Peyer's patch (tissue), 4 donors: Measurements from ENCODE around the gene CTU2. TPM values are rescaled to one million over a fixed set of nuclear protein-coding genes. Genes with fewer than 3 reads are reported as not detected.

ENCODE experiments used
- DNase-seq, 3 donors: peaks; one replicate each; pipeline ENCODE4 v3.0.0-alpha.2; 2017 to 2019
- H3K27ac ChIP-seq, 4 donors: fragments of 200-600 bp; sonication (generic); one replicate each; pipeline ENCODE4 v1.5.1; 2016 to 2019
- H3K27me3 ChIP-seq, 2 donors: fragments of 200-600 bp; sonication (generic); one replicate each; pipeline ENCODE4 v1.5.1; 2019
- H3K36me3 ChIP-seq, 3 donors: fragments of 200-600 bp; sonication (generic); one replicate each; pipeline ENCODE4 v1.5.1; 2016 to 2019
- H3K4me1 ChIP-seq, 4 donors: fragments of 200-600 bp; sonication (generic); one replicate each; pipeline ENCODE4 v1.5.1; 2016 to 2019
- H3K4me3 ChIP-seq, 4 donors: fragments of 200-600 bp; sonication (generic); 1 replicate in 3 of 4; 2 replicates in 1 of 4; pipeline ENCODE4 v1.5.1; 2016 to 2019; ENCODE audit warnings: mild to moderate bottlenecking in 1 of 4
- H3K9me3 ChIP-seq, 4 donors: fragments of 200-600 bp; sonication (generic); one replicate each; pipeline ENCODE4 v1.5.1; 2016 to 2019; ENCODE audit warnings: mild to moderate bottlenecking in 1 of 4
- CTCF ChIP-seq, 6 experiments: fragments of 450-650 bp in 4 of 6; fragments of 200-600 bp in 2 of 6; sonication (generic) in 1 of 6; IDR thresholded peaks; one replicate each; pipeline ENCODE4 v1.5.1; 2017 to 2019; ENCODE audit warnings: antibody characterized with exemption in 6 of 6, mild to moderate bottlenecking in 3 of 6, moderate library complexity in 1 of 6
- POLR2A ChIP-seq, 2 donors: fragments of 450-650 bp; IDR thresholded peaks; one replicate each; pipeline ENCODE4 v1.5.1; 2017; ENCODE audit warnings: antibody characterized with exemption in 2 of 2, mild to moderate bottlenecking in 2 of 2, moderate library complexity in 2 of 2
- total RNA-seq, 4 donors: library from RNA; depleted of rRNA; stranded (reverse); fragments of >200 nt; gene quantifications; one replicate each; pipeline ENCODE4 v1.1.0, GENCODE V29; 2016

CTU2 gene
- total RNA-seq, 4 donors from 2014 or later = 3.9 to 25.1 (median 9.3) TPM

- H3K36me3 ChIP-seq = no peaks in the 10 kb centered on the region
- H3K9me3 ChIP-seq = no peaks in the 10 kb centered on the region
- H3K4me1 ChIP-seq = peaks cover 0 to 46% (median 24%) of the 10 kb centered on the region in 4 donors
- DNase-seq = no peak
- H3K27me3 ChIP-seq = peaks cover 0 to 9% of the 10 kb centered on the region in 2 donors
- H3K27ac ChIP-seq = peak overlapping the region in 2 of 4 donors; percentile 12 to 89
- peak overlapping the region in 2 of 4 donors; percentile 72 to 76 for H3K4me3 ChIP-seq
- no peak for TF ChIP-seq CTCF (IDR thresholded peaks at IDR 0.05)
- TF ChIP-seq POLR2A (IDR thresholded peaks at IDR 0.05) = no peak
Observed at GRCh38 chr16:88684569-88685155, 21.6 kb upstream of the CTU2 start.

- Histone ChIP-seq H3K9me3 (no peaks in the 10 kb centered on the region), H3K27me3 (peaks cover 0 to 9% of the 10 kb centered on the region in 2 donors), H3K36me3 (no peaks in the 10 kb centered on the region), H3K4me3 (peak overlapping the region; percentile 61 to 76 (median 69)), H3K4me1 (peaks cover 0 to 46% (median 24%) of the 10 kb centered on the region in 4 donors), H3K27ac (peak overlapping the region; percentile 56 to 89 (median 68))
- TF ChIP-seq POLR2A (IDR thresholded peaks at IDR 0.05) (no peak), CTCF (IDR thresholded peaks at IDR 0.05) (peak; percentile 38 to 69 (median 50))
- DNase-seq = peak in 2 of 3 donors; percentile 71 to 75
Observed at GRCh38 chr16:88685156-88686061, 20.9 kb upstream of the CTU2 start.

GRCh38 chr16:88686062-88686438 lies 20.3 kb upstream of the CTU2 start:
- Histone ChIP-seq H3K4me1 (peaks cover 0 to 41% (median 18%) of the 10 kb centered on the region in 4 donors), H3K36me3 (no peaks in the 10 kb centered on the region), H3K9me3 (no peaks in the 10 kb centered on the region), H3K27me3 (peaks cover 0 to 9% of the 10 kb centered on the region in 2 donors), H3K27ac (peak overlapping the region; percentile 56 to 89 (median 68)), H3K4me3 (peak overlapping the region; percentile 61 to 76 (median 69))
- TF ChIP-seq POLR2A (IDR thresholded peaks at IDR 0.05) (no peak), CTCF (IDR thresholded peaks at IDR 0.05) (no peak)
- DNase-seq = peak in 1 of 3 donors; percentile 77

GRCh38 chr16:88686439-88687253 lies 19.7 kb upstream of the CTU2 start, which contains the start of gene SNAI3:
Gene SNAI3 (minus strand): TSS chr16:88686507. CDS start chr16:88686406, 101 bp downstream.
- peak within 1 kb of the TSS; percentile 61 to 76 (median 69) for H3K4me3 ChIP-seq
- TF ChIP-seq CTCF (IDR thresholded peaks at IDR 0.05) = no peak
- TF ChIP-seq POLR2A (IDR thresholded peaks at IDR 0.05) = peak in 1 of 2 donors; percentile 19
- H3K4me1 ChIP-seq = peaks cover 0 to 41% (median 21%) of the 10 kb centered on the region in 4 donors
- peak within 1 kb of the TSS; percentile 56 to 89 (median 68) for H3K27ac ChIP-seq
- peaks cover 0 to 9% of the 10 kb centered on the region in 2 donors for H3K27me3 ChIP-seq
- H3K9me3 ChIP-seq = no peaks in the 10 kb centered on the region
- peak; percentile 95 to 97 (median 96) for DNase-seq
- H3K36me3 ChIP-seq = no peaks in the 10 kb centered on the region

- Histone ChIP-seq H3K27ac (peak overlapping the region in 1 of 4 donors; percentile 89), H3K9me3 (no peaks in the 10 kb centered on the region), H3K4me1 (peaks cover 0 to 44% (median 23%) of the 10 kb centered on the region in 4 donors), H3K27me3 (peaks cover 0 to 9% of the 10 kb centered on the region in 2 donors), H3K4me3 (no peak overlapping the region), H3K36me3 (no peaks in the 10 kb centered on the region)
- TF ChIP-seq CTCF (IDR thresholded peaks at IDR 0.05) (no peak), POLR2A (IDR thresholded peaks at IDR 0.05) (no peak)
- no peak for DNase-seq
Observed at GRCh38 chr16:88687254-88687576, 19.1 kb upstream of the CTU2 start.
